ENCODE data around the gene ANKRD39. TPM values are rescaled to one million over a fixed set of nuclear protein-coding genes. Genes with fewer than 3 reads are reported as not detected.

The ANKRD39 gene
- total RNA-seq, 4 donors from 2014 or later: 6.7 to 12.3 (median 8.4) TPM

DNA sequence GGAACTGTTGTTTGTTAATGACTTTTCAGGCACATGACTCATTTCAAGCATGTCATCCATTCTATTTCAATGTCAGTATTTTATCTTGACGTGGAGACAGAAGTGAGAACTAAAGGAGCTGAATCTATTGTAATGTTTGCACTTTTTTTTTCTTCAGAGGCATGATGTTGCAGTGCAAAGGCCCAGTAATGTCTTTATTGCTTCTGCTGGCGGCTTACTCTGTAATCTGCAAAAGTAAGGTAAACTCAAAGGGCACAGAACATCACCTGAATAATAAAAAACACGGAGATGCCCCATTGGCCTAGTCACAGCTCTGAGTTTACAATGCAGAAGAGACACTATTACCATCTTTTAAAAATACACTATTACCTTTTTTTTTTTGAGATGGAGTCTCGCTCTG lies 44.2 kb downstream of the ANKRD39 start:
- TF ChIP-seq CTCF (IDR thresholded peaks at IDR 0.05; ENCODE audit: low read depth): no peak

DNA sequence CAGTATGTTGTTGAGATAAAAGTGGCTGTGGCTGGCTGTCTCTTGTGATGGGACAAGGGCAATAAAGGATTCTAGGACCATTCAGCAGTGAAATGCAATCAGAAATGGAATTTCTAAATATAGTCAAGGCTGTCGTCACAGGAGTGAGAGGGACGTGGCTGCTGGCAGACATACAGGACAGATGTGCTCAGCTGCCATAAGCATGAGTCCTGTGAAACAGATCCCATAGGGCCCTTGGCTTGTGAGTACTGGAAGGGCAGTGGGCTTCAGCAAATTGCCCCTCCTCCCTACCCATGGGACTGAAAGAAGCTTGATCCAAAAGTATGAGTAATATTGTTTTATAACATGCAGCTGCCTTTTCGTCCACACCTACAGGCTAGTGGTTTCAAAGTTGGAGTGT lies 45.9 kb downstream of the ANKRD39 start:
- no peak for TF ChIP-seq CTCF (IDR thresholded peaks at IDR 0.05; ENCODE audit: low read depth)

DNA sequence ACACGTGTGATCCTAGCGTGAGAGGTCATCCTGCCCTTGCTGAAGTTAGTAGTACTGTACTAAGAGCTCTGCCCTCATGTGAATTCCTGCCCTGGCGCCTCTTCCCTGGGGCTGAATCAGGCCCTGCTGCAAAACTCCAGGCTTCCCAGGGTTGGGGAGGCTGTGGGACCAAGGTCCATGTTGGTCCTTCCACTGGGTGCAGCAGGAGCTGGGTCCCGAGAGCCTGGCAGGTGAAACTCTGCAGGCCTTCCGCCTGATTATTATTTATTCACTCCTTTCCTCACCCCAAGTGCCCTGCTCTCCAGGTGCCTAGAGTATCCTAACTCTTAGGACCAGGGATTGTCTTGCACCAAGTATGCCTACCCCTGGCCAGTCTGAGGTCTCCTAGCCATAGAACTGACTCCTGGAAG lies 47.0 kb downstream of the ANKRD39 start:
- no peak for TF ChIP-seq CTCF (IDR thresholded peaks at IDR 0.05; ENCODE audit: low read depth)

- TF ChIP-seq CTCF (IDR thresholded peaks at IDR 0.05; ENCODE audit: low read depth): no peak
Measured at GRCh38 chr2:96809951-96810782, 47.6 kb downstream of the ANKRD39 start.

DNA sequence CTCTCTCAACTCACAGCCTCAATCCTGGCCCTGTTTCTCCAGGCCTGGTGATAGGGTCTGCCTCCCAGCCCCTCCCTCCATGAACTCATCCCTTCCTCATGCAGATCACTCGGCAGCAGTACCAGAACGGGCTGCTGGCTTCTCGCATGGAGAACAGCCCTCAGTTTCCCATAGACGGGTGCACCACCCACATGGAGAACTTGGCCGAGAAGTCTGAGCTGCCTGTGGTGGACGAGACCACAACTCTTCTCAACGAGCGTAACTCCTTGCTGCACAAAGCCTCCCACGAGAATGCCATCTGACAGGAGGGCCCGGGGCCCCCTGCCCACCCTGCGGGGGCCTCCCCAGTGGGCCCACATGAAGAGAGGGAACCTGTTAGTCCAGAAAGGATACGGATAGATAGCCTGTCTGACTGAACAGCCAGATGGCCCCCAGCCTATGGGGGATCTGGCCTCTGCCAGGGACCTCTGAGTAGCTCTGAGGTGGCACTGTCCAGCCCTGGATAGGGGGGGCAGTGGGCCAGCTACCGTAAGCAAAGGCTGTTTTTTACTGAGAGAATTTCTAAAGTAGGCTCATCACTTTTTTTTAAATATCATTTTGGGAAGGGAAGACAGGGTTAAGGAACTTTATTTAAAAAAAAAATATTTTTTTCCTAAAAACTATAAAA lies 48.5 kb downstream of the ANKRD39 start:
- TF ChIP-seq CTCF (IDR thresholded peaks at IDR 0.05; ENCODE audit: low read depth): no peak

DNA sequence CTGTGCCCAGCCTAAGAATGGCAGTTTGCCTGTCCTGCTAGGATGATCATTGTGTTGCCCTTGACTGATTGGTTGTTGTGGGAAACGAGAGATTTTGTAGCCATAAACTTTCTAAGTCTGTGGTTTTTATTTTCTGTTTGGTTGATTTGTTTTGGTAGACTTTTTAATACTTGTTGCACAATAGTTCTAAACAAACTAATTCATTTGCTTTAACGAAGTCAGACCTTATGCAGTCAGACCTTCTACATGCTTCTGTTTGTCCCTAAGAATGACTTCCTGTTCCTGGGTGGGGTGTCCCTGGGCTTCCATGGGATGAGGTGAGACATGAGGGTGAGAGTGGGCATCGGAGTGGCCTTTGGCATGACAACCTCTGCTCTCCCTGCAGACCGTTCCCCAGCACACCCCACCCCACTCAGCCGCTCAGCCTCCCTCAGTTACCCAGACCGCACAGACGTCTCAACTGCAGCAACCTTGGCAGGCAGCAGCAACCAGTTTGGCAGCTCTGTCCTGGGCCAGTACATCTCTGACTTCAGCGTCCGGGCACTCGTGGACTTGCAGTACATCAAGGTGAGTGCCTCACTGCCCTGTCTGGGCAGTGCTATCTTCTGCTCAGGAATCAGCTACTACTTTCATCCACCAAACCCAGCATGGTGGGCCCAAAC lies 49.5 kb downstream of the ANKRD39 start:
- no peak for TF ChIP-seq CTCF (IDR thresholded peaks at IDR 0.05; ENCODE audit: low read depth)

DNA sequence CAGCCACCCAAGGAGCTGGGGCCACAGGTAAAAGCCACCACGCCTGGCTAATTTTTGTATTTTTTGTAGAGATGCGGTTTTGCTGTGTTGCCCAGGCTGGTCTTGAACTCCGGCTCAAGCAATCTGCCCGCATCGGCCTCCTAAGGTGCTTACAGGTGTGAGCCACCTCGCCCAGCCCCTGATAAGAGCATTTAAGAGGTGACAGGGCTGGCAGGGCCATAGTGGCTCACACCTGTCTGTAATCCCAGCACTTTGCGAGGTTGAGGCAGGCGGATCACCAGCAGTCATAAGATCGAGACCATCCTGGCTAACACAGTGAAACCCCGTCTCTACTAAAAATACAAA lies 50.7 kb downstream of the ANKRD39 start:
- TF ChIP-seq CTCF (IDR thresholded peaks at IDR 0.05; ENCODE audit: low read depth): no peak
